Brain microvascular endothelial cell (primary cell): ENCODE results near the gene EIF4A3.

Experiments used
- DNase-seq: peaks from one replicate; pipeline ENCODE4 v3.0.0-alpha.2; 2020
- H3K27ac ChIP-seq: fragments of 250-450 bp; sonication (Bioruptor Pico); 2 replicates; pipeline ENCODE4 v1.5.1; 2020; ENCODE audit warnings: mild to moderate bottlenecking, moderate library complexity
- H3K27me3 ChIP-seq: fragments of 250-450 bp; sonication (Bioruptor Pico); replicated peaks from 2 replicates; pipeline ENCODE4 v1.5.1; 2020; ENCODE audit warnings: mild to moderate bottlenecking
- H3K36me3 ChIP-seq: fragments of 250-450 bp; sonication (Bioruptor Pico); replicated peaks from 2 replicates; pipeline ENCODE4 v1.5.1; 2020; ENCODE audit warnings: mild to moderate bottlenecking
- H3K4me3 ChIP-seq: 2 replicates; pipeline ENCODE4 v1.5.1; 2011; ENCODE audit warnings: low read depth, mild to moderate bottlenecking, control low read depth, low read length, moderate library complexity
- in situ Hi-C: cut with HindIII; loops from 2 replicates; pipeline ENCODE4 v1.10.0; 2017; ENCODE audit warnings: low sequenced_read_pairs, low pct_ligation_motif_present
- TF ChIP-seq, protein P1 (sequence below): IDR thresholded peaks from 2 replicates; pipeline ENCODE4 v1.5.1; 2011; ENCODE audit warnings: low read depth, mild to moderate bottlenecking, moderate library complexity, low read length, control low read depth, inconsistent platforms; ENCODE audit errors: missing control alignments

The EIF4A3 gene

GRCh38 chr17:80129006-80129565 lies 17.8 kb downstream of the EIF4A3 start:
- Histone ChIP-seq H3K27ac (no peak overlapping the region), H3K27me3 (no peaks in the 10 kb centered on the region), H3K36me3 (peaks cover 13% of the 10 kb centered on the region), H3K4me3 (no peak overlapping the region)
- in situ Hi-C loops, result no loop called here
- DNase-seq, result no peak
- TF ChIP-seq, protein P1, sequence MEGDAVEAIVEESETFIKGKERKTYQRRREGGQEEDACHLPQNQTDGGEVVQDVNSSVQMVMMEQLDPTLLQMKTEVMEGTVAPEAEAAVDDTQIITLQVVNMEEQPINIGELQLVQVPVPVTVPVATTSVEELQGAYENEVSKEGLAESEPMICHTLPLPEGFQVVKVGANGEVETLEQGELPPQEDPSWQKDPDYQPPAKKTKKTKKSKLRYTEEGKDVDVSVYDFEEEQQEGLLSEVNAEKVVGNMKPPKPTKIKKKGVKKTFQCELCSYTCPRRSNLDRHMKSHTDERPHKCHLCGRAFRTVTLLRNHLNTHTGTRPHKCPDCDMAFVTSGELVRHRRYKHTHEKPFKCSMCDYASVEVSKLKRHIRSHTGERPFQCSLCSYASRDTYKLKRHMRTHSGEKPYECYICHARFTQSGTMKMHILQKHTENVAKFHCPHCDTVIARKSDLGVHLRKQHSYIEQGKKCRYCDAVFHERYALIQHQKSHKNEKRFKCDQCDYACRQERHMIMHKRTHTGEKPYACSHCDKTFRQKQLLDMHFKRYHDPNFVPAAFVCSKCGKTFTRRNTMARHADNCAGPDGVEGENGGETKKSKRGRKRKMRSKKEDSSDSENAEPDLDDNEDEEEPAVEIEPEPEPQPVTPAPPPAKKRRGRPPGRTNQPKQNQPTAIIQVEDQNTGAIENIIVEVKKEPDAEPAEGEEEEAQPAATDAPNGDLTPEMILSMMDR, result no peak

DNA sequence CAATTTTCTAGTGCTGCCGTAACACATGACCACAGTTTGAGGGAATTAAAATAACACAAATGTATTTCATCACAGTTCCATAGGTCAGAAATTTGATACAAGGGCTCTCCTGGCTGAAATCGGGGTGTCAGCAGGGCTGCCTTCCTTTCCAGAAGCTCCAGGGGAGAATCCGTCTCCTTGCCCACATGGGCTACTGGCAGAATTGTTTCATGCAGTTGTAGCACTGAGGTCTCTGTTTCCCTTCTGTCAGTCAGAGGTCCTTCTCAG lies 20.5 kb downstream of the EIF4A3 start:
- no peaks in the 10 kb centered on the region for H3K27me3 ChIP-seq
- no peaks in the 10 kb centered on the region for H3K36me3 ChIP-seq
- no peak overlapping the region for H3K27ac ChIP-seq
- in situ Hi-C loops, result no loop called here
- no peak overlapping the region for H3K4me3 ChIP-seq
- TF ChIP-seq, protein P1, result no peak
- DNase-seq, result no peak

- DNase-seq, result no peak
These were observed 21.1 kb downstream of the EIF4A3 start for GRCh38 chr17:80125656-80126448.

DNA sequence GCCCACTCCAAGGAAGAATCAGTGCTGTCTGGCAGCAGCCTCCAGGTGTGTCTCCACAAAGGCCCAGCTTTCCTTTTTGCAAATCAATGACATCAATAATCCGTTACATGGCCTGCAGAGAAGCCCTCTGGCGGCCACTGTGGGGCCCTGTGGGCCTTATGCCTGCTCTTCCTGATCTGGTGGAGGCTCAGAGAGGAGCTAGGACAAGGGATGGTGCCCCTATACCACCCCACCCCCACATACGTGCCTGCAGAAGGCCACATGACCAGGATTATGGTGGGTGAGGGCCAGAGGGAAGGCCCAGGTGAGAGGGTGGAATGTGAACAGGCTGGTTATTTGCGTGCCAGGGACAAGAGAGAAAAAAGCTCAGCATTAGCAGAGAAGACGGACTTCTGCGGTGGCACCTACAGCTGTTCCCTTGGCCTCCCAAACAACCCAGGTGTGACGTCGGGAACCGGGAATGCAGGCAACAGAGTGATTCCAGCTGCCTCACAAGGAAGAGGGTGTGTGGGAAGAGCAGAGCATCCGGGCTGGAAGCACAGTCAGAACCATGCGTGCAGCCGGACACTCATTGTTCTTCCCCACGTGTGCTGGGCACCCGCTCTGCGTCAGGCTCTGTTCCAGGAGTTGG lies 22.5 kb downstream of the EIF4A3 start:
- no peak for DNase-seq
- H3K4me3 ChIP-seq, result no peak overlapping the region
- in situ Hi-C loops, result no loop called here
- H3K27me3 ChIP-seq, result no peaks in the 10 kb centered on the region
- TF ChIP-seq, protein P1, result peak; percentile 78
- H3K27ac ChIP-seq, result no peak overlapping the region
- no peaks in the 10 kb centered on the region for H3K36me3 ChIP-seq

More at GRCh38 chr17:80125656-80126448, 21.1 kb downstream of the EIF4A3 start:
- no peak overlapping the region for H3K27ac ChIP-seq
- TF ChIP-seq, protein P1, result no peak
- no peak overlapping the region for H3K4me3 ChIP-seq
- H3K27me3 ChIP-seq, result no peaks in the 10 kb centered on the region
- no peaks in the 10 kb centered on the region for H3K36me3 ChIP-seq
- in situ Hi-C loops, result no loop called here

DNA sequence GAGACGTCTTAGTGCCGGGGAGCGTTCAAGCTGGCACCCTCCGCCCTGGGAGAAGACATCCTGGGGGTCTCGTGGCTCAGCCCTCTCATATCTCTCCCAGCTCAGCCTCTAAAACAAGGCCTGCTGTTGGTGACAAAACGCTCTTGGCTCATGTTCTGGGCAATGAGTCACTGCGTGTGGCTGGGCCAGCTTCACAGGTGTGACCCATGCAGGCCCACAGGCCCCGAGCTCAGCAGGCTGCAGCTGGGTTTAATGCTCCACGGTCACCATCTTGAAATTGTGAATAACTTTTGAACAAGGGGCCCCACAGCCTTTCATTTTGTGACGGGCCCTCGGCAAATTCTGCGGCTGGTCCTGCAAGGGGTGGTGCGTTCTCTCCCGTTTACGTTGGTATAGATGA lies 23.1 kb downstream of the EIF4A3 start:
- H3K4me3 ChIP-seq, result no peak overlapping the region
- no peaks in the 10 kb centered on the region for H3K27me3 ChIP-seq
- in situ Hi-C loops, result no loop called here
- TF ChIP-seq, protein P1, result no peak
- H3K36me3 ChIP-seq, result no peaks in the 10 kb centered on the region
- H3K27ac ChIP-seq, result no peak overlapping the region
- no peak for DNase-seq
